Esophagus muscularis mucosa (tissue), 3 donors: Measurements from ENCODE around the gene ACAN.

Experiments used
- POLR2A ChIP-seq: fragments of 450-650 bp; IDR thresholded peaks from one replicate; pipeline ENCODE4 v1.6.1; 2017; ENCODE audit warnings: antibody characterized with exemption, moderate library complexity, mild to moderate bottlenecking, low read depth
- POLR2AphosphoS5 ChIP-seq, 2 donors: sonication (generic); formaldehyde crosslinking; IDR thresholded peaks; one replicate each; pipeline ENCODE4 v1.6.1; 2017; ENCODE audit warnings: antibody characterized with exemption in 2 of 2
- TF ChIP-seq, protein P1 (sequence below), 3 experiments: fragments of 200-600 bp in 2 of 3; fragments of 450-650 bp in 1 of 3; sonication (generic) in 2 of 3; IDR thresholded peaks; one replicate each; pipeline ENCODE4 v1.5.1; 2017 to 2019; ENCODE audit warnings: antibody characterized with exemption in 3 of 3, mild to moderate bottlenecking in 2 of 3, moderate library complexity in 1 of 3

DNA sequence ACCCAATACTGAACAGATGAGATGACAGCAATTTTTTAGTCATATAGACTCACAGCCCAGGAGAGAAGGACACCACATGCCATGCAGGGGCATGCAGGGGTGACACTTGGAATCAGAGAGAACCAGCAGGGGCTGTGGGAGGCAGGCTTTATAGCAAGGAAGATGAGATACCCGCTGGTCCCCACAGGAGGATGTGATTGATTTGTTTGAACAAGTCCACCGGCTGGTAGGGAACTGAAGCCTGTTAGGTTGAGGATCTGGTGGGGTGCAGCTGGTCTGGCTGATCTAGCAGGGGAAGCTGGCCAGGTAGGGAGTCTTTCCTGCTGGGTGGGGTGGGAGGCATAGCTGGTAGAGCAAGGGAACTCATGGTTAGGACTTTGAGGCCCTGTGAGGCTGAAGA lies 18.0 kb upstream of the ACAN start:
- TF ChIP-seq, protein P1, sequence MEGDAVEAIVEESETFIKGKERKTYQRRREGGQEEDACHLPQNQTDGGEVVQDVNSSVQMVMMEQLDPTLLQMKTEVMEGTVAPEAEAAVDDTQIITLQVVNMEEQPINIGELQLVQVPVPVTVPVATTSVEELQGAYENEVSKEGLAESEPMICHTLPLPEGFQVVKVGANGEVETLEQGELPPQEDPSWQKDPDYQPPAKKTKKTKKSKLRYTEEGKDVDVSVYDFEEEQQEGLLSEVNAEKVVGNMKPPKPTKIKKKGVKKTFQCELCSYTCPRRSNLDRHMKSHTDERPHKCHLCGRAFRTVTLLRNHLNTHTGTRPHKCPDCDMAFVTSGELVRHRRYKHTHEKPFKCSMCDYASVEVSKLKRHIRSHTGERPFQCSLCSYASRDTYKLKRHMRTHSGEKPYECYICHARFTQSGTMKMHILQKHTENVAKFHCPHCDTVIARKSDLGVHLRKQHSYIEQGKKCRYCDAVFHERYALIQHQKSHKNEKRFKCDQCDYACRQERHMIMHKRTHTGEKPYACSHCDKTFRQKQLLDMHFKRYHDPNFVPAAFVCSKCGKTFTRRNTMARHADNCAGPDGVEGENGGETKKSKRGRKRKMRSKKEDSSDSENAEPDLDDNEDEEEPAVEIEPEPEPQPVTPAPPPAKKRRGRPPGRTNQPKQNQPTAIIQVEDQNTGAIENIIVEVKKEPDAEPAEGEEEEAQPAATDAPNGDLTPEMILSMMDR (IDR thresholded peaks at IDR 0.05): no peak
- TF ChIP-seq POLR2A (no peak), POLR2AphosphoS5 (IDR thresholded peaks at IDR 0.05) (no peak)
